ENCODE measurements around the gene DDX59. TPM values are rescaled to one million over a fixed set of nuclear protein-coding genes. Genes with fewer than 3 reads are reported as not detected.

Gene DDX59
- total RNA-seq, 2 donors from 2014 or later: 22.1 to 23.9 TPM

DNA sequence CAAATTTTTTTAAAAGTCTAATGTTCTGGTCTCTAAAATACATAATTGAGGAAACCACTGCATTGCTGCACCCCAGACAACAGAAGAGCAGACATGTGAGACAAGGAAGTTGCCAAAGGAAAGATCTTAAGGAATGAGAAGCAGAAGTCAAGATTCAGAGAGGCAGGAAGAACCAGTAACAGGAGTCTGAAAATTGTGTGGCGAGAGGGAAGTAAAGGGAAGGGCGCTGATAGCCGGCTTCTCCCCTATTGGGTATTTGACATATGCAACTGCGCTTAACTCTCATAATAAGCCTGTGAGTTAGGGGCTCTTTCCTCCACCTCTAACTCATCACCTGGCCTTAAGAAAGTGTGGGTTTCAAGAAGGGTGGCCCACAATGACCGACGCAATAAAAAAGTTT is 27.2 kb downstream of the DDX59 start:
- Mint-ChIP-seq H3K9me3 (no peaks in the 10 kb centered on the region), H3K27ac (no peak overlapping the region)
- H3K4me3 ChIP-seq (ENCODE audit: low read length): no peak overlapping the region

DNA sequence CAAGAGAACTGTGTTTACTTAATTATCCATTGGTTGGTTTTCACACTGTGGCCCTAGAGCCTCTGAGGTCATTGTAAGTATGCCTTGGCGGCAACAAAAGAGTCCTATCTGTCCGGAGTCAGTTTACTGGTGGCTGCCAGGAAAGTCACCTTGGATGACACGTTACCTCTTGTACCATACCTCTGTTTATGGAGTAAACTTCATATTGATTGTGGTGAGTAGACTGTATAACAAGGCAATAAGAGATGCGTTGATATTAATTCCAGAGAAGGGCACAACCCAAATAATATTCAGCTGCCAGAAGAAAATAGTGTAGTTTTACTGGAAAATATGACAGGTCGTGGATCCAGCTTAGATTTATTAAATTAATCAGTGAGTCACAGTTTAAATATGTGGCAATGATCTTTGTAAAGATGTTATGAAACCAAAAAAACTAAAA is 28.7 kb downstream of the DDX59 start:
- H3K9me3 Mint-ChIP-seq: no peaks in the 10 kb centered on the region
- Histone ChIP-seq H3K36me3 (ENCODE audit: control insufficient read depth, insufficient read depth, low read length) (peaks cover 19% of the 10 kb centered on the region), H3K4me3 (ENCODE audit: low read length) (no peak overlapping the region), H3K9ac (ENCODE audit: extremely low read depth, low read length, poor library complexity, severe bottlenecking) (no peak overlapping the region), H3K27ac (ENCODE audit: low read depth, low read length) (no peak overlapping the region), H3K27me3 (ENCODE audit: control insufficient read depth, insufficient read depth, low read length, poor library complexity, severe bottlenecking) (no peaks in the 10 kb centered on the region), H3K9me3 (ENCODE audit: control insufficient read depth, low read length) (no peaks in the 10 kb centered on the region), H3K4me1 (ENCODE audit: control insufficient read depth, insufficient read depth, low read length) (no peaks in the 10 kb centered on the region)
- H3K4me3 Mint-ChIP-seq: no peak overlapping the region
- no peaks in the 10 kb centered on the region for H3K27me3 Mint-ChIP-seq (ENCODE audit: insufficient read depth)
- peaks cover 24% of the 10 kb centered on the region for H3K36me3 Mint-ChIP-seq (ENCODE audit: low read depth)
- 96% methylated on average over 3 to 5 of the region's 5 CpGs for WGBS, 2 experiments (ENCODE audit: insufficient coverage in 1 of 2, insufficient read length in 1 of 2)
- TF ChIP-seq, protein P1, sequence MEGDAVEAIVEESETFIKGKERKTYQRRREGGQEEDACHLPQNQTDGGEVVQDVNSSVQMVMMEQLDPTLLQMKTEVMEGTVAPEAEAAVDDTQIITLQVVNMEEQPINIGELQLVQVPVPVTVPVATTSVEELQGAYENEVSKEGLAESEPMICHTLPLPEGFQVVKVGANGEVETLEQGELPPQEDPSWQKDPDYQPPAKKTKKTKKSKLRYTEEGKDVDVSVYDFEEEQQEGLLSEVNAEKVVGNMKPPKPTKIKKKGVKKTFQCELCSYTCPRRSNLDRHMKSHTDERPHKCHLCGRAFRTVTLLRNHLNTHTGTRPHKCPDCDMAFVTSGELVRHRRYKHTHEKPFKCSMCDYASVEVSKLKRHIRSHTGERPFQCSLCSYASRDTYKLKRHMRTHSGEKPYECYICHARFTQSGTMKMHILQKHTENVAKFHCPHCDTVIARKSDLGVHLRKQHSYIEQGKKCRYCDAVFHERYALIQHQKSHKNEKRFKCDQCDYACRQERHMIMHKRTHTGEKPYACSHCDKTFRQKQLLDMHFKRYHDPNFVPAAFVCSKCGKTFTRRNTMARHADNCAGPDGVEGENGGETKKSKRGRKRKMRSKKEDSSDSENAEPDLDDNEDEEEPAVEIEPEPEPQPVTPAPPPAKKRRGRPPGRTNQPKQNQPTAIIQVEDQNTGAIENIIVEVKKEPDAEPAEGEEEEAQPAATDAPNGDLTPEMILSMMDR (conservative IDR thresholded peaks at IDR 0.05): no peak
- H3K27ac Mint-ChIP-seq: no peak overlapping the region
- DNase-seq: no peak
- H3K4me1 Mint-ChIP-seq: peaks cover 4% of the 10 kb centered on the region

More for the DNA sequence above, 27.2 kb downstream of the DDX59 start:
- peaks cover 29% of the 10 kb centered on the region for H3K36me3 ChIP-seq (ENCODE audit: control insufficient read depth, insufficient read depth, low read length)
- H3K9me3 ChIP-seq (ENCODE audit: control insufficient read depth, low read length): no peaks in the 10 kb centered on the region
- no peaks in the 10 kb centered on the region for H3K27me3 Mint-ChIP-seq (ENCODE audit: insufficient read depth)
- no peaks in the 10 kb centered on the region for H3K4me1 ChIP-seq (ENCODE audit: control insufficient read depth, insufficient read depth, low read length)
- no peak for DNase-seq
- H3K36me3 Mint-ChIP-seq (ENCODE audit: low read depth): peaks cover 36% of the 10 kb centered on the region
- WGBS, 2 experiments (ENCODE audit: insufficient coverage in 1 of 2, insufficient read length in 1 of 2): 96 to 100% methylated on average over 3 to 6 of the region's 6 CpGs
- TF ChIP-seq, protein P1 (conservative IDR thresholded peaks at IDR 0.05): no peak
- H3K9ac ChIP-seq (ENCODE audit: extremely low read depth, low read length, poor library complexity, severe bottlenecking): no peak overlapping the region
- H3K4me3 Mint-ChIP-seq: no peak overlapping the region
- peaks cover 4% of the 10 kb centered on the region for H3K4me1 Mint-ChIP-seq
- H3K27ac ChIP-seq (ENCODE audit: low read depth, low read length): no peak overlapping the region
- H3K27me3 ChIP-seq (ENCODE audit: control insufficient read depth, insufficient read depth, low read length, poor library complexity, severe bottlenecking): no peaks in the 10 kb centered on the region

DNA sequence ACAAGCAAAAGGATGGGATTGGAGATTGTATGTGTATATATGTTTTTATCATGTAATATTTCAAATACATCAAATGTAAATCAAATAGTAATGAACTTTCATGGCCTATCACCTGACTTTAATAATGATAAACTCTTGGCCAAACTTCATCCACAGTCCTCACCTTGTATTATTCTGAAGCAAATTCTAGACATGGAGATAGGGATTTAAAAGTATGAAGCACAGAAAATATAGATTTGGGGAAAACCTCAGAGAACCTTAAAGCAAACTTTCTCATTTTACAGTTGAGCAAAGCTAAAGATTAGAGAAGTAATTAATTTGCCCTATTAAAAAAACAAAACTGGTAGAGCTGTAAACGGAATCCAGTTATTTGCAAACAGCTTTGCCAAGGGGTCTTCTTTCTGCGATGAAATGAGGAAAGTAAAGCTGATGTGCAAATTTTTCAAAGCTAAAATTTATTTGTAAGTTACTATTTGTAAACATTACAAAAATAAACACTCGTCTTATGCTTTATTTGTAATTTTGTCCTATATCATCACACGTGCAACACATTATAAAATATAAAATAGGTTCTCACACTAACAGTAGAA is 29.2 kb downstream of the DDX59 start:
- WGBS, 2 experiments (ENCODE audit: insufficient coverage in 1 of 2, insufficient read length in 1 of 2): 95% methylated on average over 4 of the region's 4 CpGs; no CpG with 5 or more reads in 1 of the 2 experiments
- Mint-ChIP-seq H3K27ac (no peak overlapping the region), H3K4me1 (peaks cover 4% of the 10 kb centered on the region)

More for the DNA sequence above, 29.2 kb downstream of the DDX59 start:
- H3K9ac ChIP-seq (ENCODE audit: extremely low read depth, low read length, poor library complexity, severe bottlenecking): no peak overlapping the region
- DNase-seq: no peak
- no peak overlapping the region for H3K27ac ChIP-seq (ENCODE audit: low read depth, low read length)
- Mint-ChIP-seq H3K9me3 (no peaks in the 10 kb centered on the region), H3K36me3 (ENCODE audit: low read depth) (peaks cover 20% of the 10 kb centered on the region), H3K27me3 (ENCODE audit: insufficient read depth) (no peaks in the 10 kb centered on the region), H3K4me3 (no peak overlapping the region)
- H3K27me3 ChIP-seq (ENCODE audit: control insufficient read depth, insufficient read depth, low read length, poor library complexity, severe bottlenecking): no peaks in the 10 kb centered on the region
- H3K4me3 ChIP-seq (ENCODE audit: low read length): no peak overlapping the region
- no peaks in the 10 kb centered on the region for H3K9me3 ChIP-seq (ENCODE audit: control insufficient read depth, low read length)
- TF ChIP-seq, protein P1 (conservative IDR thresholded peaks at IDR 0.05): no peak
- H3K36me3 ChIP-seq (ENCODE audit: control insufficient read depth, insufficient read depth, low read length): peaks cover 18% of the 10 kb centered on the region
- no peaks in the 10 kb centered on the region for H3K4me1 ChIP-seq (ENCODE audit: control insufficient read depth, insufficient read depth, low read length)
